Neural cell (in vitro differentiated cells): ENCODE data around the gene HDAC7. TPM values are rescaled to one million over a fixed set of nuclear protein-coding genes. Genes with fewer than 3 reads are reported as not detected.

Source experiments
- H2AFZ ChIP-seq: fragments of 200-600, 300-800 bp; sonication (generic), shearing (Covaris generic); 2 replicates; pipeline ENCODE4 v1.6.0; 2014; ENCODE audit warnings: low read depth, mild to moderate bottlenecking, antibody characterized with exemption, low read length, moderate library complexity
- H3F3A ChIP-seq: fragments of 200-600 bp; shearing (Covaris generic); 2 replicates; pipeline ENCODE4 v1.6.1; 2016; ENCODE audit warnings: mild to moderate bottlenecking, moderate library complexity, mixed read lengths, antibody characterized with exemption, low read length; ENCODE audit not compliant: insufficient read depth, poor library complexity, severe bottlenecking
- H3K27ac ChIP-seq: fragments of 200-600, 300-800 bp; sonication (generic), shearing (Covaris generic); 2 replicates; pipeline ENCODE4 v1.5.1; 2014; ENCODE audit warnings: mild to moderate bottlenecking, low read length, moderate library complexity
- H3K27me3 ChIP-seq: fragments of 300-800, 200-600 bp; sonication (generic), shearing (Covaris generic); 2 replicates; pipeline ENCODE4 v1.6.0; 2014; ENCODE audit warnings: mild to moderate bottlenecking, low read depth, low read length, moderate library complexity; ENCODE audit not compliant: insufficient read depth
- H3K36me3 ChIP-seq: fragments of 300-800, 200-600 bp; sonication (generic), shearing (Covaris generic); 2 replicates; pipeline ENCODE4 v1.5.1; 2014; ENCODE audit warnings: mild to moderate bottlenecking, antibody characterized with exemption, low read length, moderate library complexity; ENCODE audit not compliant: insufficient read depth
- H3K4me2 ChIP-seq: fragments of 300-800, 200-600 bp; sonication (generic), shearing (Covaris generic); 2 replicates; pipeline ENCODE4 v1.6.0; 2014; ENCODE audit warnings: mild to moderate bottlenecking, low read length
- H3K4me3 ChIP-seq: fragments of 300-800, 200-600 bp; sonication (generic), shearing (Covaris generic); 2 replicates; pipeline ENCODE4 v1.5.1; 2014; ENCODE audit warnings: mild to moderate bottlenecking, low read length, moderate library complexity
- H3K79me2 ChIP-seq: fragments of 200-600 bp; shearing (Covaris generic); replicated peaks from 2 replicates; pipeline ENCODE4 v1.6.0; 2014; ENCODE audit warnings: mild to moderate bottlenecking, low read length, moderate library complexity; ENCODE audit not compliant: insufficient read depth
- H3K9ac ChIP-seq: fragments of 300-800, 200-600 bp; sonication (generic), shearing (Covaris generic); 2 replicates; pipeline ENCODE4 v1.6.1; 2016; ENCODE audit warnings: mild to moderate bottlenecking, low read length, mixed read lengths
- H3K9me2 ChIP-seq: fragments of 200-600 bp; shearing (Covaris generic); 2 replicates; pipeline ENCODE4 v1.6.1; 2016; ENCODE audit warnings: mild to moderate bottlenecking, low read length, mixed read lengths; ENCODE audit not compliant: insufficient read depth
- H3K9me3 ChIP-seq: fragments of 200-600, 300-800 bp; sonication (generic), shearing (Covaris generic); 2 replicates; pipeline ENCODE4 v1.6.1; 2016; ENCODE audit warnings: mild to moderate bottlenecking, mixed run types, low read length, moderate library complexity, mixed read lengths
- H4K20me1 ChIP-seq: fragments of 200-600 bp; shearing (Covaris generic); 2 replicates; pipeline ENCODE4 v1.6.1; 2016; ENCODE audit warnings: mild to moderate bottlenecking, mixed run types; ENCODE audit not compliant: insufficient read depth
- EP300 ChIP-seq: fragments of 450-650 bp; conservative IDR thresholded peaks from 2 replicates; pipeline ENCODE4 v1.6.1; 2014; ENCODE audit warnings: antibody characterized with exemption, mild to moderate bottlenecking, moderate library complexity; ENCODE audit not compliant: poor library complexity, severe bottlenecking
- EZH2 ChIP-seq: fragments of 200-600, 300-800 bp; shearing (Covaris generic), sonication (generic); IDR thresholded peaks from 2 replicates; pipeline ENCODE4 v1.6.1; 2014; ENCODE audit warnings: antibody characterized with exemption, low read length, borderline replicate concordance, mild to moderate bottlenecking; ENCODE audit not compliant: insufficient read depth, poor library complexity, severe bottlenecking
- MXI1 ChIP-seq: fragments of 450-650 bp; conservative IDR thresholded peaks from 2 replicates; pipeline ENCODE4 v1.6.1; 2014; ENCODE audit warnings: antibody characterized with exemption, mild to moderate bottlenecking; ENCODE audit not compliant: poor library complexity, severe bottlenecking
- POLR2AphosphoS5 ChIP-seq: IDR thresholded peaks from 2 replicates; pipeline ENCODE4 v1.6.1; 2012
- RAD21 ChIP-seq: fragments of 450-650 bp; conservative IDR thresholded peaks from 2 replicates; pipeline ENCODE4 v1.6.1; 2014; ENCODE audit warnings: antibody characterized with exemption, mild to moderate bottlenecking, moderate library complexity
- SMC3 ChIP-seq: fragments of 450-650 bp; conservative IDR thresholded peaks from 2 replicates; pipeline ENCODE4 v1.6.1; 2014; ENCODE audit warnings: antibody characterized with exemption, mild to moderate bottlenecking, moderate library complexity; ENCODE audit not compliant: poor library complexity
- TAF1 ChIP-seq: IDR thresholded peaks from 2 replicates; pipeline ENCODE4 v1.6.1; 2012; ENCODE audit warnings: low read depth
- polyA plus RNA-seq: library from polyadenylated mRNA; depleted of rRNA; stranded (reverse); fragments of >200 nt; gene quantifications from 2 replicates; pipeline ENCODE4 v1.2.3, GENCODE V29; 2014
- TF ChIP-seq, protein P1 (sequence below): fragments of 450-650 bp; IDR thresholded peaks from 2 replicates; pipeline ENCODE4 v1.5.1; 2014; ENCODE audit warnings: antibody characterized with exemption, mild to moderate bottlenecking, moderate library complexity; ENCODE audit not compliant: poor library complexity, severe bottlenecking
- TF ChIP-seq, protein P2 (sequence below): IDR thresholded peaks from 2 replicates; pipeline ENCODE4 v1.6.1; 2012; ENCODE audit warnings: borderline replicate concordance

The HDAC7 gene
- polyA plus RNA-seq, 1 donor from 2014 or later, result 30.2 TPM

- no peak for TF ChIP-seq MXI1
- no peak for TF ChIP-seq EZH2
- no peak for TF ChIP-seq SMC3
Observed at GRCh38 chr12:47818467-47819137, 1.1 kb downstream of the HDAC7 start (continued).

- H4K20me1 ChIP-seq, result no peaks in the 10 kb centered on the region
- H2AFZ ChIP-seq, result no peak overlapping the region
- H3K27ac ChIP-seq, result no peak overlapping the region
- no peaks in the 10 kb centered on the region for H3K36me3 ChIP-seq
- H3K4me3 ChIP-seq, result peak overlapping the region; percentile 75
- TF ChIP-seq, protein P1, sequence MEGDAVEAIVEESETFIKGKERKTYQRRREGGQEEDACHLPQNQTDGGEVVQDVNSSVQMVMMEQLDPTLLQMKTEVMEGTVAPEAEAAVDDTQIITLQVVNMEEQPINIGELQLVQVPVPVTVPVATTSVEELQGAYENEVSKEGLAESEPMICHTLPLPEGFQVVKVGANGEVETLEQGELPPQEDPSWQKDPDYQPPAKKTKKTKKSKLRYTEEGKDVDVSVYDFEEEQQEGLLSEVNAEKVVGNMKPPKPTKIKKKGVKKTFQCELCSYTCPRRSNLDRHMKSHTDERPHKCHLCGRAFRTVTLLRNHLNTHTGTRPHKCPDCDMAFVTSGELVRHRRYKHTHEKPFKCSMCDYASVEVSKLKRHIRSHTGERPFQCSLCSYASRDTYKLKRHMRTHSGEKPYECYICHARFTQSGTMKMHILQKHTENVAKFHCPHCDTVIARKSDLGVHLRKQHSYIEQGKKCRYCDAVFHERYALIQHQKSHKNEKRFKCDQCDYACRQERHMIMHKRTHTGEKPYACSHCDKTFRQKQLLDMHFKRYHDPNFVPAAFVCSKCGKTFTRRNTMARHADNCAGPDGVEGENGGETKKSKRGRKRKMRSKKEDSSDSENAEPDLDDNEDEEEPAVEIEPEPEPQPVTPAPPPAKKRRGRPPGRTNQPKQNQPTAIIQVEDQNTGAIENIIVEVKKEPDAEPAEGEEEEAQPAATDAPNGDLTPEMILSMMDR, result no peak
- TF ChIP-seq MXI1, result no peak
- TF ChIP-seq EP300, result no peak
- TF ChIP-seq, protein P2, sequence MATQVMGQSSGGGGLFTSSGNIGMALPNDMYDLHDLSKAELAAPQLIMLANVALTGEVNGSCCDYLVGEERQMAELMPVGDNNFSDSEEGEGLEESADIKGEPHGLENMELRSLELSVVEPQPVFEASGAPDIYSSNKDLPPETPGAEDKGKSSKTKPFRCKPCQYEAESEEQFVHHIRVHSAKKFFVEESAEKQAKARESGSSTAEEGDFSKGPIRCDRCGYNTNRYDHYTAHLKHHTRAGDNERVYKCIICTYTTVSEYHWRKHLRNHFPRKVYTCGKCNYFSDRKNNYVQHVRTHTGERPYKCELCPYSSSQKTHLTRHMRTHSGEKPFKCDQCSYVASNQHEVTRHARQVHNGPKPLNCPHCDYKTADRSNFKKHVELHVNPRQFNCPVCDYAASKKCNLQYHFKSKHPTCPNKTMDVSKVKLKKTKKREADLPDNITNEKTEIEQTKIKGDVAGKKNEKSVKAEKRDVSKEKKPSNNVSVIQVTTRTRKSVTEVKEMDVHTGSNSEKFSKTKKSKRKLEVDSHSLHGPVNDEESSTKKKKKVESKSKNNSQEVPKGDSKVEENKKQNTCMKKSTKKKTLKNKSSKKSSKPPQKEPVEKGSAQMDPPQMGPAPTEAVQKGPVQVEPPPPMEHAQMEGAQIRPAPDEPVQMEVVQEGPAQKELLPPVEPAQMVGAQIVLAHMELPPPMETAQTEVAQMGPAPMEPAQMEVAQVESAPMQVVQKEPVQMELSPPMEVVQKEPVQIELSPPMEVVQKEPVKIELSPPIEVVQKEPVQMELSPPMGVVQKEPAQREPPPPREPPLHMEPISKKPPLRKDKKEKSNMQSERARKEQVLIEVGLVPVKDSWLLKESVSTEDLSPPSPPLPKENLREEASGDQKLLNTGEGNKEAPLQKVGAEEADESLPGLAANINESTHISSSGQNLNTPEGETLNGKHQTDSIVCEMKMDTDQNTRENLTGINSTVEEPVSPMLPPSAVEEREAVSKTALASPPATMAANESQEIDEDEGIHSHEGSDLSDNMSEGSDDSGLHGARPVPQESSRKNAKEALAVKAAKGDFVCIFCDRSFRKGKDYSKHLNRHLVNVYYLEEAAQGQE, result no peak
- TF ChIP-seq RAD21, result no peak
- no peak for TF ChIP-seq TAF1
- TF ChIP-seq EZH2, result no peak
- no peak for TF ChIP-seq POLR2AphosphoS5
- no peak for TF ChIP-seq SMC3
- no peaks in the 10 kb centered on the region for H3K9me3 ChIP-seq
- H3K79me2 ChIP-seq, result peaks cover 13% of the 10 kb centered on the region
- H3F3A ChIP-seq, result no peaks in the 10 kb centered on the region
- no peaks in the 10 kb centered on the region for H3K27me3 ChIP-seq
- H3K9ac ChIP-seq, result no peak overlapping the region
- H3K4me2 ChIP-seq, result no peak overlapping the region
- no peaks in the 10 kb centered on the region for H3K9me2 ChIP-seq
Observed at GRCh38 chr12:47818007-47818376, 1.7 kb downstream of the HDAC7 start.

- peak overlapping the region; percentile 75 for H3K4me3 ChIP-seq
- no peaks in the 10 kb centered on the region for H3K36me3 ChIP-seq
- no peaks in the 10 kb centered on the region for H4K20me1 ChIP-seq
- H2AFZ ChIP-seq, result no peak overlapping the region
- no peaks in the 10 kb centered on the region for H3K9me3 ChIP-seq
- peaks cover 13% of the 10 kb centered on the region for H3K79me2 ChIP-seq
- no peak overlapping the region for H3K9ac ChIP-seq
- H3F3A ChIP-seq, result no peaks in the 10 kb centered on the region
- H3K27me3 ChIP-seq, result no peaks in the 10 kb centered on the region
- no peak for TF ChIP-seq RAD21
- TF ChIP-seq, protein P2, result no peak
- TF ChIP-seq EZH2, result no peak
- TF ChIP-seq TAF1, result no peak
- TF ChIP-seq EP300, result no peak
- TF ChIP-seq SMC3, result no peak
- TF ChIP-seq, protein P1, result no peak
- TF ChIP-seq POLR2AphosphoS5, result no peak
- TF ChIP-seq MXI1, result no peak
- H3K27ac ChIP-seq, result no peak overlapping the region
- no peak overlapping the region for H3K4me2 ChIP-seq
- H3K9me2 ChIP-seq, result no peaks in the 10 kb centered on the region
Observed at GRCh38 chr12:47817272-47818006, 2.3 kb downstream of the HDAC7 start.
